Measurements from ENCODE around the gene NDUFS2.
"Not testable (repeated sequence)": the region's sequence is repeated elsewhere in the genome, so short reads cannot be mapped to it uniquely, and the experiment has no call there.

The NDUFS2 gene

DNA sequence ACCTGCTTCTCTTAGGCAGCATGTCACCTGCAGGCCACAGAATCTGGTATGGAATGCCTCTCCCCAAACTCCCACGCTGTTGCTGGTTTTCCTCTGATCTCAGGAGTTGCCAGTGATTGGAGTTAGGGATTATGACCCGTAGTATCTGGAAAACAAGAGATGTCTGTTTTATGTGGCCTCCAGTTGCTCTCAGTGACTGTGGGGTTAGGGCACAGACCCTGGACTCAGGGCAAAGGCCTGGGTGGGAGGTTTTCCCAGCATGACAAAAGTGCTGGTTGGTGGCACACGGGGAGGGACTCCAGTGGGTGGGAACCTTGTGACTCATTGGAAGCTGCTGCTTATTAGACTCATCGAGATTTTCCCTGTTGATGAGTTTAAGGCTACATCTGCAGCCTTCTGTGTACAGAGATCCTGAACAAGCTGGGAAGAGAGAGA, 35.9 kb downstream of the NDUFS2 start, which contains the start of gene NR1I3:
Gene NR1I3 (minus strand): TSS at position 165 of the 435 bp plus-strand sequence. CDS start 1,638 bp downstream, outside the sequence.
- in situ Hi-C loops (cut with HindIII; ENCODE audit: low sequenced_read_pairs), result no loop called here

DNA sequence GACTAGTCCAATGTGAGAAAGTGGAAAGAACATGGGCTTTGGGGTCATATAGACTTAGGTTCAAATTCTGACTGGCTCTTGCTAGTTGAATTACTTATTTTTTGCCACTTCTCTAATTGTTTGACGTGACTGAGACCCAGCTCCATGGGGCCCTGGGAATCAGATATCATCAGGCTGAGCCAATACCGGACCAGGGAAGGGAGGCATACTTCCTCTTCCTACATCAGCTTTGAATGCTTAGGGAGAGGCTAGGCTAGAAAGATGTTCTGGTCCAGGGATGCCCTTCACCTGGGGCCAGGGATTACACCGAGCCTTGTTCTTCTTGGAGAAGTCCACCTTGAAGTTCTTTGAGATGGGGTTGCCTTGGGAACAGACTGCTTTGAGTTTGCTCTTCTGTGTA, 39.5 kb downstream of the NDUFS2 start:
- in situ Hi-C loops (cut with HindIII; ENCODE audit: low sequenced_read_pairs), result no loop called here

DNA sequence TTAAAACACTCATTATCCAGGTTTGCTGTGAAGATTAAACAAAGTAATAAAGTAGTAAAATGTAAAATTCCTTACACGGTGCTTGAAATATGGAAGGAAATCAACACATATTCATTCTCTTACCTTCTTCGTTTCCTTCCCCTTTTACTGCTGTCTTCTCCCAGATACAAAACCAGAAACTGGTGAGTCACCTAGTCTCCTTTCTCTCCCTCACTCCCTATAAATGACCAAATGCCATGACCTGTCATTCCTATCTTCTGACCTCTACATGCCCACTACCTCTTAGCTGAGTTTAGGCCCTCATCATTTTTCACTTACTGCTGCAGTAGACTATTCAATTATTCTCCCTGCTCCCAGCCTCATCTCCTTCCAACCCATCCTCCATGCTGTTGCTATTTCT, 40.1 kb downstream of the NDUFS2 start:
- in situ Hi-C loops (cut with HindIII; ENCODE audit: low sequenced_read_pairs), result no loop called here

DNA sequence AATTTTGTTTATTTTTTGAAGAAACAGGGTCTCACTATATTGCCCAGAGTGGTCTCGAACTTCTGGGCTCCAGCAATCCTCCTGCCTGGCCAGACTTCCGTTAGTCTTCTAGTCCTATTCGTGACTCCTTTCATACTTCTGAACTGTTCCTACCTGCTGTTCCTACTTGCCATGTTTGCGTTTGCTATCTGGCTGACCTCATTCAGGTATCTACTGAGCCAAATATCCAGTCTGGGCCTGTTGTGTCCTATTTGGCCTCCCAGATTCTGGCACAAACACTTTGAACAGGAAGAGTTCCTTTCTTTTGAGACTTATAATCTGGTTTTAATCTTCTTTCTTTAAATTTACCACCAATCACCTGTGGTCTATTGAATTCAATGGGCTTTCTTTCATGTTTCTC, 42.7 kb downstream of the NDUFS2 start:
- in situ Hi-C loops (cut with HindIII; ENCODE audit: low sequenced_read_pairs), result no loop called here

DNA sequence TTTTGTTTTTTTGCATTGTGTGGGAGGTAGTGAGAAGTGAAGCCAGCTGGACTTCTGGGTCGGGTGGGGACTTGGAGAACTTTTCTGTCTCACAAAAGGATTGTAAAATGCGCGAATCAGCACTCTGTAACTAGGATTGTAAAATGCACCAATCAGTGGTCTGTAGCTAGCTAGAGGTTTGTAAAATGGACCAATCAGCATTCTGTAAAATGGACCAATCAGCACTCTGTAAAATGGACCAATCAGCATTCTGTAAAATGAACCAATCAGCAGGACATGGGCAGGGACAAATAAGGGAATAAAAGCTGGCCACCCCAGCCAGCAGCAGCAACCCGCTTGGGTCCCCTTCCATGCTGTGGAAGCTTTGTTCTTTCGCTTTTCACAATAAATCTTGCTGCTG, 47.9 kb downstream of the NDUFS2 start:
- in situ Hi-C loops (cut with HindIII; ENCODE audit: low sequenced_read_pairs), result not testable (repeated sequence)

DNA sequence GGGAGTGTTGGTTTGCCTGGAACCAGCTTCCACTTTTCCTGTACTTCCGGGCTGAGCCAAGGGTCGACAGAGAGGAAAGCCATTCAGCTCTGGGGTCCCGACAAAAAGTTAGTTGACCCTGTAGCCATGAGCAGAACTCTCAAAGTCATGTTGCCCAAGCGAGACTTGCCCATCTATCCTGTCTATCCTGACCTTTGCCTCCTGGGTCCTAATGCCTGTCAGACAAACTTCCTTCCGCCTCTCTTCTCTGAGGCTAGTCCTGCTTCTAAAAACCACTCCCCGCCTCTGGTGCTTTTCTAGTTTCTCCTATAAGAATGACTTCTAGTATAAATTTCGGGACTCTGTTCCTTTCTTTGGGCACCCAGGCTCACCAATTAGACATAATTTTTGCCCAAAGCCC, 48.7 kb downstream of the NDUFS2 start:
- in situ Hi-C loops (cut with HindIII; ENCODE audit: low sequenced_read_pairs), result no loop called here

DNA sequence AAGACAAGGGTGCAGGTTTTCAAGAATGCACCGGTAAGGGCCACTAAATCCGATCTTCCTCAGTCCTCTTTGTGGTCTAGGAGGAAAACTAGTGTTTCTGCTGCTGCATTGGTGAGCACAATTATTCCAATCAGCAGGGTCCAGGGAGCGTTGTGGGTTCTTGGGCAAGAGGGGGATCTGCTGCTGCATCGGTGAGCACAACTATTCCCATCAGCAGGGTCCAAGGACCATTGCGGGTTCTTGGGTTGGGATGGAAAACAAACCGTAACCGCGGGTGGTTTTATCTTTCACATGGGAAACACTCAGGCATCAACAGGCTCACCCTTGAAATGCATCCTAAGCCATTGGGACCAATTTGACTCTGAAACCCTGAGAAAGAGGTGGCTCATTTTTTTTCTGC, 49.4 kb downstream of the NDUFS2 start:
- in situ Hi-C loops (cut with HindIII; ENCODE audit: low sequenced_read_pairs), result no loop called here

DNA sequence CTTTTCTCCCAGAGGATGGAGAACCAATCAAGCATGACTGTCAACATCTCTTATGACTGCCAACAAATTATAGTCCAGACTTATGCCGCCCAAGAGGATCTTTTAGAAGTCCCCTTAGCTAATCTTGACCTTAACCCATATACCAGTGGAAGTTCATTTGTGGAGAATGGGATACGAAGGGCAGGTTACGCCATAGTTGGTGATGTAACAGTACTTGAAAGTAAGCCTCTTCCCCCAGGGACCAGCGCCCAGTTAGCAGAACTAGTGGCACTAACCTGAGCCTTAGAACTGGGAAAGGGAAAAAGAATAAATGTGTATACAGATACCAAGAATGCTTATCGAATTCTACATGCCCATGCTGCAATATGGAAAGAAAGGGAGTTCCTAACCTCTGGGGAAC, 53.1 kb downstream of the NDUFS2 start:
- in situ Hi-C loops (cut with HindIII; ENCODE audit: low sequenced_read_pairs), result not testable (repeated sequence)

DNA sequence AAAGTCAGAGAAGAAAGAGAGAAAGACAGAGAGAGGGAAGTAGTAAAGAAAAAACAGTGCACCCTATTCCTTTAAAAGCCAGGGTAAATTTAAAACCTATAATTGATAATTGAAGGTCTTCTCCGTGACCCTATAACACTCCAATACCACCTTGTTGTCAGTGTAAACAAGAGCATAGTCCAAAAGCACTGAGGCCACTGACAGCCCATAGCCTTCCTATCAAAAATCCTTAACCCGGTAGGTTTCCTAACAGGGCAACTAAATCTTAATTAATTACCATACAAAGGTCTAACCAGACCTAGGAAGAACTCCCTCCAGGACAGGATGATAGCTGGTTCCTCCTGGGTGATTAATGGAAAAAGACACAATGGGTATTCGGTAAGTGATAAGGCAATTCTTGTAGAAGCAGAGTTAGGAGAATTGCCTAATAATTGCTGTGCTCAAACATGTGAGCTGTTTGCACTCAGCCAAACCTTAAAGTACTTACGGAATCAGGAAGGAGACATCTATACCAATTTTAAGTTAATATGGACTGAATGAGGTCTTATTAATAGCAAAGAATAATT, 53.9 kb downstream of the NDUFS2 start:
- in situ Hi-C loops (cut with HindIII; ENCODE audit: low sequenced_read_pairs), result not testable (repeated sequence)

DNA sequence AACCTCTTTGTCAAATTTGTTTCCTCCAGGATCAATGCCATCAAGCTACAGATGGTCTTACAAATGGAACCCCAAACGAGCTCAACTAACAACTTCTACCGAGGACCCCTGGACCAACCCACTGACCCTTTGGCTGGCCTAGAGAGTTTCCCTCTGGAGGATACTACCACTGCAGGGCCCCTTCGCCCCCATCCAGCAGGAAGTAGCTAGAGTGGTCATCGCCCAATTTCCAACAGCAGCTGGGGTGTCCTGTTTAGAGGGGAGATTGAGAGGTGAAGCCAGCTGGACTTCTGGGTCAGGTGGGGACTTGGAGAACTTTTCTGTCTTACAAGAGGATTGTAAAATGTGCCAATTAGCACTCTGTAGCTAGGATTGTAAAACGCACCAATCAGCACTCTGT, 54.9 kb downstream of the NDUFS2 start:
- in situ Hi-C loops (cut with HindIII; ENCODE audit: low sequenced_read_pairs), result not testable (repeated sequence)

DNA sequence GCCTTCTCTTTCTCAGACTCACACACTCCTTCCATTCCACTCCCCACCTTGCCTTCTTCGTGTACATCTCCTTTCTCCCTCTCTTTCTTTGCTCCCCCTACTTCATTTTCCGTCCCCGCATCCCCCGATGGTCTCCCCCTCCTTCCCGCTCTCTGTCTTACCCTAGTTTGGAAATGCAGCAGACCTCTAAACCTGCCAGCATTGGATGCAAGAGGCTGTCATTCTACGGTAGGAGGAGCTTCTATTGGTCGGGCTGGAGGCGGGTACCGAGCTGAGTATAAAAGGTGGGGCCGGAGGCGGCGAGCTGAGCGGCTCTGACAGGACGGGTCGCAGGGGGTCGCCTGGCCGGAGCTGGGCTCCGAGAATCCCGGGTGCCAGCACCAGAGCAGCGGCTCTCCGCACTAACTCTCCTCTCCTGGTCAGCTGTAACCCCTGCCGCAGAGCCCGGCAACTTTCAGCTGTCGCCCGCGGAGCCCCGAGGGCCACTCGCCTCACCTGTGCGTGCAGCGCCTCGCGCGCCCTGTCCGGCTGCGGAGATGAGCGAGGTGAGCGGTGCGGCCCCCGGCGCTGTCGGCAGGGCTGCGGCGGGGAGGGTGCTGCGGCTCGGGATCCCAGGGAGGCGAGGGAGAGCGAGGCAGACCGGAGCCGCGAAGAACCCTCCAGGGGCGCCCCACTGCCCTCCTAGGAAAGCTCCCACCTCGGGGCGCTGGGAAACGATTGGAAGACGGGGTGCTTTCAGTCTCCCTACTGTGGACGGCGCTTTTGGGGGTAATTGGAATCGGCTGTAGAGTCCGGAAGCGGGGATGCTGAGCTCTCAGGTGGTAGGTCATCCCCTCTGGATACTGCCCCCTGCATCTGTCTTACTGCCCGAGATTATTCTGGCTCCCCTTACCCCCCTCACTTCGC, 56.5 kb downstream of the NDUFS2 start, which contains the start of gene PCP4L1:
Gene PCP4L1 (plus strand): TSS at position 307 of the 906 bp plus-strand sequence. CDS start 230 bp downstream, at position 537.
- in situ Hi-C loops (cut with HindIII; ENCODE audit: low sequenced_read_pairs), result no loop called here

DNA sequence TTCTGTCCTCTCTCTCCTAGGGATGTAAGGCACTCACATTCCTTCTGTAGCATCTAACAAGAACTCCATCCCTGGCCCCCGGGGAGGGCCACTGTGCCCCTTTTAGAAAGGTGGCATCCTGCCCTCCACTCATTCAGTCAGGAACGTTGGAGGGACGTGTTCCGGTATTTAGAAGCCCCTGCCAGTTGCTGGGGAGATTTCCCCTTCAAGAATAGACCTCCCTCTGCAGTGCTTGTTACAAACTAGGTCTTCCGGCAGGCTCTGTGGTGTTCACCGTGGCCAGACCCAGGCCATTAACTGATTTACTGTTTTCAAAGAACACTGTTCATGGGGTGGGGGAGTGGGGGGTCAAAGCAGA, 57.2 kb downstream of the NDUFS2 start:
- in situ Hi-C loops (cut with HindIII; ENCODE audit: low sequenced_read_pairs), result no loop called here

DNA sequence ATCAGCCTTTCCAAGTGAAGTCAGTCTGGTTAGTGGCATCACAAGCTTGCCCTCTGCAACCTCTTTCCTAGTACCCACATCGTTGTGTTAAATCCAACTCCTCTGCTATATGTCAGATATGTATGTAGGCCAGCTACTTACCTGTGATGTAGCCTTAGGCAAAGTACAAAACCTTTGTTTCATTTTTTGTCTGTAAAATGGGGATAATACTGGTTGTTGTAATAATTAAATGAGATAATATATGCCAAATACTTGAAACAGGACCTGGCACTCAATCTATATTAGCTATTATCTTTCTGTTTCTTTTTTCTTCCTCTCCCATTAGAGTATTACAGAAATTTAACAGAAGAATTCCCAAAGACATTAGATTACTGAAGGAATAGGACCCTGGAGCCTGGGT, 57.6 kb downstream of the NDUFS2 start:
- in situ Hi-C loops (cut with HindIII; ENCODE audit: low sequenced_read_pairs), result no loop called here

DNA sequence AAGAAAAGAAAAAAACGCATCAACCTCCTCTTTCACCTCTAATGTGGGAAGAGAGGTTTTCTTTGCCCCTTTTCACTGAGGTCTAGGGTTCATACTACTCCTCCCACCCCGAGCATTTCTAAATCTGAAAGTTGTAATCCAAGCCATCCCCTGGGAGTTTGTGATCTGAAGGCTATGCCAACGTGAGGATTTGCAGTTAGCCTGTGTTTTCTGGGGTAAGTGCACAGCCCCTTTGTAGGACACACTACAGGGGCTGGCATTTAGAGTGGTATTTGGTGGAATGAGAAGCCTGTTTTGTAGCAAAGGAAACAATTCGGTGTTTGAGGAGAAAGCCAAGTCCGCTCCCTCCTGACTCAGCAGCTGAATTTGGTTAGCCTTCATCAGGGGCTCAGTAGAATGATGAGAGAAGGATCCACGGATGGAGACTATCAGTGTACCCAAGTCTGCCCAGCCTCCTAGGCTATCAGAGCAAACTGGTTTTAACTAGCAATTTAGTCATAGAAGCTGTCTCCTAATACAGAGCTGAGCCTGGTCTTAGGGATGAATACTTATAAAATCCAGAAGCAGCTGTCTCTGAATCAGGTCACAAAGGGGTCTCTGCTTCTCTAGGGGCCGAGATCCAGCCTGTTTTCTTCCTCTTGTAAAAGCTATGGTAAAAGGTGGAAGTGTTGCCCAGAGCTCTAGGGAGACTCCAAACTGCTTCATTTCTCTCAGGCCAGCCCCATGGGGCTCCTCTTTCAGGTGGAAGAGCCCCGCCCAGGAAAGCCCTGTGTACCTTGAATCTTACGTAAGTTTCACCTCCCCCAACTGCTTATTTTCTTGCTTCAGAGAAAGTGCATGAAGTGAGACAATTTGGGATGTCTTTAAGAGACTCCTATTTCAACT, 58.5 kb downstream of the NDUFS2 start:
- in situ Hi-C loops (cut with HindIII; ENCODE audit: low sequenced_read_pairs), result no loop called here

DNA sequence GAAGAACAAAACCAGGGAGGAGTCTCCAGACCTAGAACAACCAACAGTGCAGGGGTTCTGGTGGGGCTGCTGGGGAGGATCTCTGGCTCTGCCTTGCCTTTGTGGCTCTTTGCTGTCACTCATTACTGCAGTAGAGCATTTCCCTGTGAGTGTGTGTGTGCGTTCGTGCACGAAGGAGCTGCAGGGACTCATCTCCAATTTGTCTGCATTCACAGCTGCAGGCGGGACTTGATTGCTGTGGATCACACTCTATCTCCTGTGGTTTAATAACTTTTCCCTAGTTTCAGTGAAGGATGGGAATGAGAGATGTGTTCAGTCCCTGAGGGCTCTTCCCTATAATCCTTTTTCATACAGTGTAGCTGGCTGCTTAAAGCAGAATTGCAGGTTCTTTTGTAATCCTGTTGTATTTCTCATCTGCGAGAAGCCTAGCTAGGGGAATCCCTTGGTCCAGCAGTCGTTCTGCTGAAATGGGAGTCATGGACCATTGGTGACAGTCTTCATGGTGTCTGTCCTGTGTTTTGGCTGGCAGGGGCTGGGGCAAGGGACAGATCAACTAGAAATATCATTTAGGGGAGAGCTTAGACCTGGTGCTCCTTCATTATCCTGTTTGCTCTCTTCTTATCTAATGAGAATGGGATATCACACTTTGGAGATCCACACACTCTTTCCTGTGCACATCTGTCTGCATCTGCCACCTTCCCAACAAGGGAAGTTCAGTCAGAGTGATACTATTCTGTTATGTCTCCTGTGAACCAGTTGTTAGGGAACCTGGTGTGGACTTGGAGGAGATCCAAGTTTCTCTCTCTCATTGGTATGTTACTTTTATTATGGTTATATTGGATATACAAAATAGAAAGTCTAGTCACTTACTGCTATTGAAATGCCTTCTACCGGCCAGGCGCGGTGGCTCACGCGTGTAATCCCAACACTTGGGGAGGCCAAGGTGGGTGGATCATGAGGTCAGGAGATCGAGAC, 59.4 kb downstream of the NDUFS2 start:
- in situ Hi-C loops (cut with HindIII; ENCODE audit: low sequenced_read_pairs), result no loop called here

Data from DLD1 (cell line).